Naive thymus-derived CD8-positive, alpha-beta T cell (primary cell): ENCODE results near the gene PIGR. TPM values are rescaled to one million over a fixed set of nuclear protein-coding genes. Genes with fewer than 3 reads are reported as not detected.

Experiments used
- ATAC-seq, 2 donors: fragments of 150-1000 bp; cut with Tn5 transposase in 1 of 2; sonication (Bioruptor Pico), chemical (Tn5 transposase) in 1 of 2; 1 replicate in 1 of 2; 2 replicates in 1 of 2; pipeline ENCODE4 v1.10.0; 2021; ENCODE audit warnings: mild to moderate bottlenecking in 2 of 2, moderate library complexity in 2 of 2
- POLR2A ChIA-PET: fragments of 350-600 bp; sonication (Branson Sonifier 250); formaldehyde crosslinking; loops from one replicate; lab custom pipeline; 2021; ENCODE audit warnings: antibody characterized with exemption; lab: Charles Lee
- DNase-seq, 10 donors: peaks; one replicate each; pipeline versions ENCODE4 v3.0.0 to v3.0.0-alpha.2; 2020 to 2022
- H3K27ac Mint-ChIP-seq, 10 donors: one replicate each; pipeline ENCODE4 v1.8.0; 2020 to 2022; ENCODE audit warnings: mild to moderate bottlenecking in 10 of 10, mixed read lengths in 10 of 10, moderate library complexity in 4 of 10, inconsistent platforms in 1 of 10
- H3K27me3 Mint-ChIP-seq, 5 donors: one replicate each; pipeline ENCODE4 v1.8.0; 2021 to 2022; ENCODE audit warnings: mixed read lengths in 5 of 5
- H3K36me3 Mint-ChIP-seq, 3 donors: one replicate each; pipeline ENCODE4 v1.8.0; 2020 to 2022; ENCODE audit warnings: mixed read lengths in 3 of 3, mild to moderate bottlenecking in 2 of 3, inconsistent platforms in 1 of 3
- H3K4me1 Mint-ChIP-seq, 4 donors: one replicate each; pipeline ENCODE4 v1.8.0; 2021 to 2022; ENCODE audit warnings: mixed read lengths in 4 of 4
- H3K4me3 Mint-ChIP-seq, 10 donors: one replicate each; pipeline ENCODE4 v1.8.0; 2020 to 2022; ENCODE audit warnings: mild to moderate bottlenecking in 10 of 10, mixed read lengths in 10 of 10, moderate library complexity in 6 of 10, inconsistent platforms in 1 of 10
- H3K9me3 Mint-ChIP-seq, 9 donors: one replicate each; pipeline ENCODE4 v1.8.0; 2020 to 2022; ENCODE audit warnings: mixed read lengths in 9 of 9, mild to moderate bottlenecking in 3 of 9, inconsistent platforms in 1 of 9, moderate library complexity in 1 of 9
- polyA plus RNA-seq, 3 donors: library from polyadenylated mRNA; unstranded; fragments of 300-500 nt; fragmentation: Illumina TruSeq; gene quantifications; one replicate each; pipeline ENCODE4 v1.2.3, GENCODE V29; 2021
- total RNA-seq, 8 experiments: library from RNA in 2 of 8; stranded (reverse) in 2 of 8; gene quantifications; one replicate each; pipeline ENCODE4 v1.2.3 and lab custom pipeline; 2021 to 2026

PIGR gene
- total and polyA plus RNA-seq, 5 experiments from 2014 or later = 0.03 TPM; not detected in 4

DNA sequence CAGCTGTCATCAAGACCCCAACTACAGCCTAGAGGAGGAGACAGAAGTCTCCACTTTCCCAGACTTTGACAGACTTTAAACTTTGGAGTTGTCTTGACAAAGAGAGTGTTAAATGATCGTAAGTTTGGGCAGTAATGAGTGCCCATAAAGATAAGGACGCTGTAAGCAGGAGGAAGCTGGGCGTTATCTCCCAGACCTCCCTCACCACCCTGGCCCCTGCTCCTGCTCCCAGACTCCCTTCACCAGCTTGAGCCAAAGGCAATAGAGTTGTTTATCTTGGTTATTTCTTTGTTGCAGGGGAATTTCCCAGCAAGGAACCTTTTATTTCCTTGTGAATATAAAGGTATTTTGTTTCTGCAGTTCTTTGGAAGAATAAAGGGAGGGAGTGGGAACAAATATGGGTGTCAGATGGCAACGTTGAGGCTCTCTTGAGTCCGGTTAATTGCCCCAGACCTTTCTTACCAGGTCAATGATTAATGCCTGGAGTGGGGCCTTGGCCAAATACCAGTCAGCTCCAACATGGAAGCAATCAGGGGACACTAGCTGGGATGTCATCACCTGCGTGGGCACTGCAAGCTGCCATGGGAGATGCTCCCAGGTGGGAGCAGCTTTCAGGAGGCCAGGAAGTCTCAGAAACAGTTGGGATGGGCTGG is 4.4 kb downstream of the PIGR start:
- Mint-ChIP-seq H3K4me3 (no peak overlapping the region), H3K4me1 (peaks cover 0 to 7% (median under 1%) of the 10 kb centered on the region in 4 donors), H3K9me3 (no peaks in the 10 kb centered on the region), H3K27me3 (peaks cover 0 to 11% (median 3%) of the 10 kb centered on the region in 5 donors), H3K27ac (no peak overlapping the region), H3K36me3 (no peaks in the 10 kb centered on the region)
- POLR2A ChIA-PET = no interaction called here
- DNase-seq = no peak
- ATAC-seq = no peak

DNA sequence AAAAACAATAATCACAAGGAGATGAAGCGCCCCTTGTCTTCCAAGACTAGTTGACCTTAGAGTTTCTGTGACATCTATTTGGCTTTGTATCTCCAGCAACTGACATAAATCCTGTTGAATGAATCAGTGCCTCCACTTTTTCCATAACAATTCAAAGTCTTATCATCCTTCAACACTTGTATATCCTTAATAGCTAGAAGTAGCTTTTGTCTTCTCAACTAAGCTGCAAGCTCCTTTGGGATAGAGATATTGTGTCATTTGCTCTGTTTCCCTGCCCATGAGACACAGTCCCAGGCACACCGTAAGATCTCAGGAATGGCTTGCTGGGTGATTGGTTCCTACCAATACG is 5.7 kb downstream of the PIGR start:
- no peak overlapping the region for H3K27ac Mint-ChIP-seq
- ATAC-seq (no peak), DNase-seq (no peak)
- POLR2A ChIA-PET = interaction anchor here (2.1 kb wide), 1 partner anchor 34 kb away, joined by 5 read pairs; no protein-coding TSS in a partner anchor
- H3K4me1 Mint-ChIP-seq = peaks cover 0 to 7% (median 0%) of the 10 kb centered on the region in 4 donors
- H3K9me3 Mint-ChIP-seq = no peaks in the 10 kb centered on the region
- H3K36me3 Mint-ChIP-seq = no peaks in the 10 kb centered on the region
- H3K27me3 Mint-ChIP-seq = peaks cover 0 to 3% (median 0%) of the 10 kb centered on the region in 5 donors
- H3K4me3 Mint-ChIP-seq = no peak overlapping the region

DNA sequence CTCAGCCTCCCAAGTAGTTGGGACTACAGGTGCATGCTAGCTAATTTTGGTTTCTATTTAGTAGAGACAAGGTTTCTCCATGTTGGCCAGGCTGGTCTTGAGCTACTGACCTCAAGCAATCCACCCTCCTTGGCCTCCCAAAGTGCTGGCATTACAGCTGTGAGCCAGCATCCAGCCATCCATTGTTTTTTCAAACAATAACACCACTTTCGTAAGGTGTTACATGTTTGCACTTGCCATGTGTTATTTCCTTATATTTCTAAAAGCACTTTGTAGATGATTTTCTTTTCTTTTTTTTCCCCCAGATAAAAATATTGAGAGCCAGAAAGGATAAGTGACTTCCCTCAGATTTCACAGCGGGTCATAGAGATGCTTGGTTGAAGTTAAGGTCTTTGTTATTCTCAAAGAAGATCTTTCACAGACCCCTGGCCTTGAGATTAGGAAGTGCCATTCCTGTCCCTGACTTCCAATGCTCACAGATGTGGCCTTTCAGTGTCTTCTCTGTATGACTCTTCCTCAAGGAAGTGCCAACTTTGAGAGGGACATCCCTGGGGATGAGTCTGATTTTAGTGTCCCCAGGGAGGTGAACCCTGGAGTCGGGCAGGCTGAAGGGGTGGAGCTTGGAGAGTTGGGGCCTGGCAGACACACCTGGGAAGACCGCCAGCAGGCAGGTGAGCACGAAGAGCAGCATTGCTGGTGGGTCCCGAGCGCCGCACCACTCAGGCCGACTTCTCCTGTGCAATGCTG is 6.3 kb downstream of the PIGR start:
- no peaks in the 10 kb centered on the region for H3K9me3 Mint-ChIP-seq
- DNase-seq (no peak), ATAC-seq (no peak)
- H3K4me3 Mint-ChIP-seq = no peak overlapping the region
- POLR2A ChIA-PET = interaction anchor here (1.3 to 2.1 kb wide), 2 partner anchors 27 to 33 kb away, joined by 4 to 5 read pairs; no protein-coding TSS in a partner anchor
- peaks cover 0 to 7% (median 0%) of the 10 kb centered on the region in 4 donors for H3K4me1 Mint-ChIP-seq
- no peaks in the 10 kb centered on the region for H3K36me3 Mint-ChIP-seq
- no peak overlapping the region for H3K27ac Mint-ChIP-seq
- peaks cover 0 to 3% (median 0%) of the 10 kb centered on the region in 5 donors for H3K27me3 Mint-ChIP-seq

DNA sequence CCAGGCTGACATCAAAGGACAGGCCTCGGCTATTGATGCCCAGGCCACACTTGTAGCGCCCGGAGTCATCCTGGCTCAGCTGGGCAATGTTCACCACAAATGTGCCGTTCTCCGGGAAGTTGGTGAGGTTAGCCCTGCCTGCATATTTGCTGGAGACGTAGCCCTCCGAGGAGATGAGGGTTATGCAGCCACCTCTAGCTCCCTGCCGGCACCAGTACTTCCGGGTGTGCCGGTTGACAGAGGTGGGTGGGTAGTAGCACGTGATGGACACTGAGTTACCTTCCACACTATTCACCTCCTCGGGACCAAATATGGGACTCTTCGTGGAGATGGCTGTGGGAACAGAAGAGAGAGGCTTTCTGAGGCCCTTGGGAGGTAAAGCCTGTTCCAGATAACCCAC is 7.1 kb downstream of the PIGR start:
- DNase-seq = no peak
- POLR2A ChIA-PET = interaction anchor here (0.8 to 2.1 kb wide), 3 partner anchors 10 to 33 kb away, joined by 4 to 6 read pairs (median 5); no protein-coding TSS in a partner anchor
- no peak overlapping the region for H3K4me3 Mint-ChIP-seq
- H3K27ac Mint-ChIP-seq = no peak overlapping the region
- ATAC-seq = no peak
- H3K27me3 Mint-ChIP-seq = no peaks in the 10 kb centered on the region
- H3K9me3 Mint-ChIP-seq = no peaks in the 10 kb centered on the region
- H3K4me1 Mint-ChIP-seq = no peaks in the 10 kb centered on the region
- no peaks in the 10 kb centered on the region for H3K36me3 Mint-ChIP-seq

DNA sequence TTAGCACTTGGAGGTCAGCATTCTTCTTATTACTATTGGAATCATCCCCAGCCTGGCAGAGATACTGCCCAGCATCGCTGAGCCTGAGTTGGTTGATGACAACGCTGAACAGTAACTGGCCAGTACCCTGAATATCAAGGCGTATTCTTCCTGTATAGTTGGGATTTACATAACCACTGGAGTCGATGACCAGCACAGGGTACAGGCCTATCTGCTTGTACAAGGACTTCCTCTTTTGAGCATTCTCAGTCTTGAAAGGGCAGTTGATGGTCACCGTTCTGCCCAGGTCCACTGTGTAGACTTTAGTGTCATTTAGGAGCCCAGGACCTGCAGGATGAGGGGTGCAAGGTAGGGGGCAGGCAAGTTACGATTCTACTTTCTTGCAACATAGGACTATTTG is 8.8 kb downstream of the PIGR start:
- Mint-ChIP-seq H3K36me3 (no peaks in the 10 kb centered on the region), H3K27me3 (no peaks in the 10 kb centered on the region)

DNA sequence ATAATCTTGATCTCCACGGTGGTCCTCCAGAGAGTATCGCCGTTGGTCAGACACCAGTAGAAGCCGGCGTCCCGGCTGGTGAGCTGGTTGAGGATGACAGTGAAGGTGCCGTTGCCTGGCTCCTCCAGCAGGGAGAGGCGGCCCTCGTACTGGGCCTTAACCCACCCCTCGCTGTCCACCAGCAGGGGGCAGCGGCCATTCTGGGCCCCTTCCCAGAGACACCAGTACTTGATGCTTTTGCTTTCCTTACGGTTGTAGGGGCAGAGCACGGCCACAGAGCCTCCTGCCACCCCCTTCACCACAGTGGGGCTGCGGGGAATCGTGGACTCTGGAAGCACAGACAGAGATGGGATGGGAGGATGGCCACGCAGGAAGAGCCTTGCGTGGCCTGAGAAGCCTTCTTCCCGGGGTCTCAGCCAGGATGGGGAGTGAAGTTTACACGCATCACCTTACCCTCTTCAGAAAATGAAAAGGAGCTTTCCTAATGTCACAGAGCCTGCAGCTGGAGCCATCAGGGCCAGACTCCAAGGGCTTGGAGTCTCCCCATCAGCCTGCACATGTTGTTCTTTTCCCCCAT is 10.7 kb downstream of the PIGR start:
- H3K36me3 Mint-ChIP-seq = no peaks in the 10 kb centered on the region
- POLR2A ChIA-PET = interaction anchor here (1.2 to 13.2 kb wide), 3 partner anchors 9 to 31 kb away, joined by 4 to 407 read pairs (median 256); partner anchors contain the start of gene FCMR

More for the DNA sequence above, 8.8 kb downstream of the PIGR start:
- DNase-seq (no peak), ATAC-seq (no peak)
- Mint-ChIP-seq H3K27ac (peak overlapping the region in 2 of 10 donors; percentile 24 to 32), H3K9me3 (no peaks in the 10 kb centered on the region), H3K4me3 (no peak overlapping the region), H3K4me1 (peaks cover 5 to 12% (median 11%) of the 10 kb centered on the region in 4 donors)
- POLR2A ChIA-PET = interaction anchor here (0.7 to 13.2 kb wide), 2 partner anchors 15 to 20 kb away, joined by 3 to 407 read pairs; partner anchors contain the start of gene FCMR

DNA sequence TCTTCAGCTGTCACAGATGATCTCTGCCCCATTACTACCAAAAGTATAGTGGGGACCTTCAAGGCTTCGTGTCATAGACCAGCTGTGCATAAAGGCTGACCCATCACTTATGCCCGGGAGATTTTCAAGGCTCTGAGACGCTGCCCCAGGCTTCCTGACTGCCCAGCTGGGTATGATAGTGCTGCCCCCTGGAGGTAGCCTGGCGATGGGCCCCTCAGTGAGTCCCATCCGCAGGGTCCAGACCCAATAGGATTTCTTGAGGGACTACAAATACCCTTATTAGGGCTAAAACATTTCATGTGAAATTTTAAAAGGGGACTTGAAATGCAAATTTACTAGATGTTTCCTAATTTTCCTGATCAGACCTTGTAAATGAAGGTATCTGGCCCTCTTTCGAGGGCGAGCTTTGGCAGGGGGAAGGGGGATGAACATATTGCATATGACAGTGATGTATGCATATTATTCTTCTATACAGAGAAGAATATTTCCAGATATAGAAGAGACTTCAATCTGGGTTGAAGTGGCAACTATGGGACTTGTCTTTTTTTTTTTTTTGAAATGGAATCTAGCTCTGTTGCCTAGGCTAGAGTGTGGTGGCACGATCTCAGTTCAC is 12.8 kb downstream of the PIGR start:
- peaks cover 24 to 48% (median 45%) of the 10 kb centered on the region in 4 donors for H3K4me1 Mint-ChIP-seq
- H3K4me3 Mint-ChIP-seq = no peak overlapping the region
- ATAC-seq = peak; percentile 71 to 76

More for the DNA sequence above, 10.7 kb downstream of the PIGR start:
- no peaks in the 10 kb centered on the region for H3K9me3 Mint-ChIP-seq
- peaks cover 15 to 30% (median 29%) of the 10 kb centered on the region in 4 donors for H3K4me1 Mint-ChIP-seq
- H3K27ac Mint-ChIP-seq = peak overlapping the region in 2 of 10 donors; percentile 1 to 43
- H3K4me3 Mint-ChIP-seq = no peak overlapping the region
- DNase-seq (peak in 8 of 10 donors; percentile 30 to 65 (median 42)), ATAC-seq (peak; percentile 66 to 67)
- no peaks in the 10 kb centered on the region for H3K27me3 Mint-ChIP-seq

DNA sequence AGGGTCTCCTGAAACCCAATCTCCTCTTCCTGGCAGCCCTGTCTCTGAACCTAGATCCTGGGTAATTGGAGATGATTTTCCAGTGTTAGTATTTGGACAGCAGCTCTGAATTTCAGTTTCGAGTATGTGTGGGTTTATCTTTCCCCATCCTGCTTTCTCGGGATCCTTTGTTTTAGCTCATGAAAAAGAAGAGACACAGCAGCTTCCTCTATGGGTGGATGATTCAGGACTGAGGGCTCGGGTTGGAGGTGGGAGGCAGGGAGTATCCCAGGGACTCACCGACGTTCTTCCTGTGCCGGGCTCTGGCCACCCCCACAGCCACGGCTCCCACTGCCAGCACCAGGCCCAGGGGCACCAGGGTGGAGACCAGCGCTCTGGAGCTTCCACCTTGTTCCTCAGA is 14.1 kb downstream of the PIGR start:
- H3K4me3 Mint-ChIP-seq = no peak overlapping the region
- POLR2A ChIA-PET = interaction anchor here (13.0 to 13.2 kb wide), 2 partner anchors 15 to 27 kb away, joined by 256 to 407 read pairs; partner anchors contain the start of gene FCMR
- no peak for DNase-seq
- peaks cover 29 to 61% (median 56%) of the 10 kb centered on the region in 4 donors for H3K4me1 Mint-ChIP-seq
- H3K9me3 Mint-ChIP-seq = no peaks in the 10 kb centered on the region
- H3K36me3 Mint-ChIP-seq = no peaks in the 10 kb centered on the region
- peak overlapping the region in 9 of 10 donors; percentile 28 to 98 (median 91) for H3K27ac Mint-ChIP-seq
- H3K27me3 Mint-ChIP-seq = no peaks in the 10 kb centered on the region
- no peak for ATAC-seq

More for the DNA sequence above, 12.8 kb downstream of the PIGR start:
- no peaks in the 10 kb centered on the region for H3K9me3 Mint-ChIP-seq
- no peaks in the 10 kb centered on the region for H3K36me3 Mint-ChIP-seq
- H3K27me3 Mint-ChIP-seq = no peaks in the 10 kb centered on the region
- peak; percentile 46 to 85 (median 70) for DNase-seq
- H3K27ac Mint-ChIP-seq = peak overlapping the region in 8 of 10 donors; percentile 50 to 83 (median 71)
- POLR2A ChIA-PET = interaction anchor here (1.2 to 13.2 kb wide), 5 partner anchors 8 to 199 kb away, joined by 4 to 407 read pairs (median 7); partner anchors contain the start of gene FCMR

DNA sequence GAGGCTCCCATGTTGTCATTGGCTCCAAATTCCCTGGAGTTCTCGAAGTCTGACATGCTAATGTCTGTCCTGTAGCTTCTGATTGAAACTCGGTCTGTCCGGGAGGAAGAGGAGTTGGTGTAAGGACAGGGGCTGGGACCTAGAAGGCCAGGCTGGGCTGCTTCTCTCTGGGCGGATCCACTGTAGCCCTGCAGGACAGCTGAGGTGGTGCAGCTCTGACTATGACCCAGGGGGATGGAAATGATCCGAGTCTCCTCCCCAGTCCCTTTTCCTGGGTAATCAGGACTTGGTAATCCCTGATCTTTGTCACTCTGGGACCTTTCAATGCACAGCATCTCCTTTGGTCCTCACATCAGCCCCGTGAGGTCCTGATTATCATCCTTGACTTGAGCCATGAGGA is 14.6 kb downstream of the PIGR start:
- no peaks in the 10 kb centered on the region for H3K27me3 Mint-ChIP-seq
- no peak for ATAC-seq
- POLR2A ChIA-PET = interaction anchor here (1.0 to 13.2 kb wide), 3 partner anchors 14 to 195 kb away, joined by 3 to 407 read pairs (median 256); partner anchors contain the start of gene FCMR
- H3K9me3 Mint-ChIP-seq = no peaks in the 10 kb centered on the region
- H3K4me1 Mint-ChIP-seq = peaks cover 29 to 64% (median 57%) of the 10 kb centered on the region in 4 donors
- H3K4me3 Mint-ChIP-seq = peak overlapping the region in 1 of 10 donors; percentile 60
- peak overlapping the region; percentile 5 to 98 (median 76) for H3K27ac Mint-ChIP-seq
- DNase-seq = no peak
- no peaks in the 10 kb centered on the region for H3K36me3 Mint-ChIP-seq

DNA sequence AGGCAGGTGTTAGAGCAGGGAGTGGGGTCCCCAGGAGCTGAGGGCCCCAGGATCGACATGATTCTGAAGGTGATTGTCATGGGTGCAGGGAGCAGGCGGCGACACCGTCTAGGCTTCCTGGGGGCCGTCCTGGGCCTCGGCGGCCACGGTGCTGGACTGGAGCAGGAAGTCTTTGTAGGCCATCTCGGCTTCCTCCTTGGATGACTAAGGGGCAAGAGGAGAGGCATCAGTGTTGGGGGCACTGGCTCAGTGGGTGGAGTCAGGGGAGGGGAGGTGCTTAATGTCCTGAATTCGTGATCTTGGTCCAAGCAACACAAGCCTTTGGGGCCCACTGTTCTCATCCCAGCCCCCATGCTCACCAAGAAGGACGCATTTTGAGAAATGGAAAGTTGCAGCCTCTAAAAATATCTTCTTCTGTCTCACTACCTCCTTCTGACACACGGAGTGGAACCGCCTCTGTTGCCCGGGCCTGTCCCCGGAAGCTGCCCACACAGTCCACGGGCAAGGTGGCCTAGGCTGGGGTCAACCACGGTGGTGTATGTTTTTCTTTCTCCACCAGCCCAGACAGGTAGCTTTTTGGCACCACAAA is 16.0 kb downstream of the PIGR start:
- Mint-ChIP-seq H3K27ac (peak overlapping the region; percentile 90 to 98 (median 93)), H3K4me1 (peaks cover 29 to 64% (median 57%) of the 10 kb centered on the region in 4 donors), H3K27me3 (no peaks in the 10 kb centered on the region), H3K9me3 (no peaks in the 10 kb centered on the region), H3K4me3 (peak overlapping the region; percentile 4 to 84 (median 60)), H3K36me3 (no peaks in the 10 kb centered on the region)
- POLR2A ChIA-PET = interaction anchor here (1.0 to 13.2 kb wide), 3 partner anchors 13 to 193 kb away, joined by 3 to 407 read pairs (median 256); partner anchors contain the start of gene FCMR
- peak; percentile 11 to 28 for ATAC-seq
- peak in 2 of 10 donors; percentile 46 to 68 for DNase-seq

DNA sequence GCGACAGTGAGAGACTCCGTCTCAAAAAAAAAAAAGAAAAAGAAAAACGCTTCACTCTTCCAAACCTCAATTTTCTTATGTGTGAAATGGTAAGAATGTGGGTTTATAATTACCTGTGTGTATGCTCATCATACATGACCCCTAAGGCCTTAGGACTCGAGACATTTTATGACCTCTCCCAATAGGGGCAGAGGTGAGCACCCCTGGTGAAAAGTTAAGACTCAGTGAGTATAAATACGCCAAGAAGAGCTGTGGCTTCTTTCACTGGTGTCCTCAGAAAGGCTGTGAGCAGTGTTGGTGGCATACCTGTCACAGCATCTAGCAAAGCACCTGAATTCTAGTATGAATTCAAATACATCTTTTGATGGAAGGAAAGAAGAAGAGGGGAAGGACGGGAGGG is 16.7 kb downstream of the PIGR start:
- ATAC-seq = peak; percentile 9 to 18
- no peaks in the 10 kb centered on the region for H3K36me3 Mint-ChIP-seq
- H3K9me3 Mint-ChIP-seq = no peaks in the 10 kb centered on the region
- POLR2A ChIA-PET = interaction anchor here (1.1 to 13.2 kb wide), 3 partner anchors 9 to 25 kb away, joined by 6 to 407 read pairs (median 256); partner anchors contain the start of gene FCMR
- peaks cover 29 to 64% (median 57%) of the 10 kb centered on the region in 4 donors for H3K4me1 Mint-ChIP-seq
- DNase-seq = no peak
- H3K4me3 Mint-ChIP-seq = peak overlapping the region in 9 of 10 donors; percentile 52 to 84 (median 70)
- peak overlapping the region; percentile 90 to 98 (median 93) for H3K27ac Mint-ChIP-seq
- no peaks in the 10 kb centered on the region for H3K27me3 Mint-ChIP-seq
